ENCODE results near the gene ADCY9.

ADCY9 gene

DNA sequence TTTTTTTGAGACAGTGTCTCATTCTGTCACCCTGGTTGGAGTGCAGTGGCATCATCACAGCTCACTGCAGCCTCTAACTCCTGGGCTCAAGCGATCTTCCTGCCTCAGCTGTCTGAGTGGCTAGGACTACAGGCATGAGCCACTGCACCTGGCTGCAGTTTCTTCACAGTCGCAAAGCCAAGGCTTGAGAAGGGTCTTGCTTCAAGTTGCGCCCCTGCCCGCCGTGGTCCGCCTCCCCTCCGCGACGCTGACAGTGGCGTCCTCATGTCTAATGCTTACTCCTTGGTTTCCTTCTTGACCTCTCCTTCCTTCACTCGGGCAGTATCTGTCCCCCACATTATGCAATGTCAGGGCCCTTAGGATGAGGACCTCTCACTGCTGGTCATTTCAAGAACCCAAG, 112.7 kb downstream of the ADCY9 start:
- no peak for DNase-seq (ENCODE audit: low read depth)

DNA sequence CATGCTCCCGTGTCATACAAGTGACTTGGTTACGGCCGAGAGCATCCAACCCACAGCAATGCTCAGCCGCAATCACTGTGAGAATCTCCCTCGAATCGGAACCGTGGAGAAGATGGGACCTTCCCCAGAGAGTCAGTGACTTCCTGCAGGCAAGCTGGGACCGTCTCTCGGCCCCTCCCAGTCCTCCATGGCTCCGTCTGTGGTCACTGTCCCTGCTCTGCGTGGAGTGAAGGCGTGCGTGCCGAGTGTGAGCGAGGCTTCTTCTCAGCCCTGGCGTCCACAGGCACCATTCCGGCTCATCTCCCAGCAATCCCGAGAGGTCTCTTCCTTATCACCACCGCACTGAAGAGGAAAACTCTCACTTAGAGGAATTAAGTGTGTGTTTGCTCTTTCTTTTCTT, 113.1 kb downstream of the ADCY9 start:
- no peak for DNase-seq (ENCODE audit: low read depth)

DNA sequence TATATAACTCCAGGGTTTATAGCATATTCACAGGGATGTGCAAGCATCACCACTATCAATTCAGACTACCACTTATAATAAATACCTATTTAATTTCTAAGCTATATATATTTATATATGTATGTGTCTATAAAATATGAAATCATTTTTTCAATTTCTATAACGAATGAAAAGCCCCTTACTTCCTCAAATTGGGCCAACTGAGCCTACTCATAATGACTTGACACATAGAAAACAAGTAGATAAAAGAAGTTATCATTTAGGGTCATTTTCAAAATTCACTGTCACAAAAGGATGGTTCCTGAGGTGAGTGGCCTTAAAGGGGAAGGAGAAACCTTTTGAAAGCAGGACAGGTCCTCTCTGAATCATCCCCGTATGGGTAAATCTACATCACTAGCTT, 114.1 kb downstream of the ADCY9 start:
- DNase-seq (ENCODE audit: low read depth): no peak

DNA sequence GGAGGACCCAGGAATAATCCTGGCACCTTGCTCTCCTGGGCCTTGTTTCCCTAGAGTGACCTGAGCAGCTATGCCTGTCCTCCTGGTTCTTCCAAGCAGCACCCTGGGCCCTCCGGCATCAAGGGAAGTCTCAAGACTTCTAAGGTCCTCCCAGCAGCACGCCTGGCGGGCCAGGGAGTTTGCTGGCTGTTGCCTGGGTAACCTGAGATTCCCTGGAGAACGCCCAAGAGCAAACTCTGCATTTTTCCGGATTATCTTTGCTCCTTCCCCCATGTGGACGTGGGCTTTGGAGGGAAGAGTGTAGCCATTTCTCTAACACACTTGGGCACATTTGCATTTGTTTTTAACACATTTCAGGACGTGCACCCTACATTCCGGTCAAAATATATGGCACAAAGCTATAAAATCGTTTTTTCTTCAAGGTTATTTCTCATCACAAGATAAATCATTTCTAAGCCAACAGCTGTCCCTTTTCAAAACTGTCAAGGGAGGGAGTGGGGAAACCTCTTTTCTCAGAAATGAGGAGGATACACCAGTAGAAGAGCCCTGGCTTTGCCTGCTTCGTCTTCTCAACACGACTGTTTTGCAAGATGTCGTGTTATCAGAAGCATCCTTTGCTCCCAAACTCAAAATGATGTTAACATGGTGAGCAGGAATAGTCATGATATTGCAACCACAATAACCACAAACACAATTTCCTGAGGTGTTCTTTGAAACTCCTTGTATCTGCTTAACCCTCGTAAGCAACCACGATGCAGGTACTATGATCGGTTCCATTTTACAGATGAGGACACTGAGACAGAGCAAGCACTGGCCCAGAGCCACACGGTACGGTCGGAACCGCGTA, 116.5 kb downstream of the ADCY9 start:
- no peak for DNase-seq (ENCODE audit: low read depth)

DNA sequence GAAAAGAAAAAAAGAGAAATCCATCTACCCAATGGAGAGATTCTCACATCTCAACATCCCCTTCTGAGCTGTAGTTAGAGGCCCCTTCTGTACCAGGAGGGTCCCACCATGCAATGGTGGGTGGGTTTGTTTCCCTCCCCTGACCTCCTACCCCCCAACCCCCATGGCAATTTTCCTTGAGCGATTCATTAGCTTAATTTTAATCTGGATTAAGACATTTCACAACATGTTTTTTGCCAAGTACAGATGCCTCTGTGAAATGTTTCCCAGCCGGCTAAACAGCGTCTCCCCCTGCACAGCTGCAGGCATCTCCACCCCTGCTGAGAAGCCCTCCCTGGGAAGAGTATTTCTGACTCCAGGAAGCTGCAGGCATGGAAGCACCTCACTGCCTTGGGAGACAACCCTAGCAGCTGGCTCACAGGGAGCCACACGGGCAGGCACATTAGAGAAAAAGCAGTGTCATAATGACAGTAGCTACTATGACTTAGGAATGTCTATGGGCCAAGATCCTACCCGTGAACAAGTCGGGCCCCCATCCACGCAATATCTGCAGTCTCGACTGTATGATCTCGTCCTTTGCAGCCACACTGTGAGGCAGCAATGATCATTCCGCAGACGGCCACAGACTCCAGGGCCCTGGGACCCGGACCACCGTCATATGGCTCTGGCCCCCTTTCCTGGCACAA, 117.3 kb downstream of the ADCY9 start:
- no peak for DNase-seq (ENCODE audit: low read depth)

DNA sequence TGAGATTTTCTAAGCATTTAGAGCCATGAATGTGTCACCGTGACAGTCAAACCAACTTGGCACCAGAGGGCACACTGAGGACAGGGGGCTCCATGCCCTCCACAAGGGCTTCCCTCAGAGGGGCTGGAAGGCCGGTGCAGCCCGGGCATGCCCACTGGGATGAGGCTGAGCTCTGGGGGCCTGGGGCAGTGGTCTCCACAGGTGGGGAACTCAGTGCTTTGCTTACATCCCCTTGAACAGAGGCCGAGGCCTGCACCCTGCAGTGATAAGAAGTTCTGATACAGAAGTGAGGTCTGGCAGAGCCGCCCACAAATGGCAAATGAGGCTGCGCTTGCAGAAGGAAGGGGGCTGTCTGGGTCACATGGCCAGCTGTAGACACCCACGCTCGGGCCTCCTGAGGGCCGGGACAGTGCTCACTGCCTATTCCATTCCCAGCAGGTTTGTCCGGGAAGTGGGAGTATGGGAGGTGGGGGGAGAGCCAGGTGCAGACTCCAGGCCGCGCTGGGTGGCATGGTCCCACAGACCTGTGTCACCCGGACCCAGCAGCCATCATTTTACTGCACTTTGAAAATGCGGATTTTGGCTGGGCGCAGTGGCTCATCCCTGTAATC, 118.9 kb downstream of the ADCY9 start:
- no peak for DNase-seq (ENCODE audit: low read depth)

GRCh38 chr16:3995001-3995400, 121.2 kb downstream of the ADCY9 start:
- no peak for DNase-seq (ENCODE audit: low read depth)

- DNase-seq (ENCODE audit: low read depth): no peak
Observed at GRCh38 chr16:3993052-3993785, 123.0 kb downstream of the ADCY9 start.

DNA sequence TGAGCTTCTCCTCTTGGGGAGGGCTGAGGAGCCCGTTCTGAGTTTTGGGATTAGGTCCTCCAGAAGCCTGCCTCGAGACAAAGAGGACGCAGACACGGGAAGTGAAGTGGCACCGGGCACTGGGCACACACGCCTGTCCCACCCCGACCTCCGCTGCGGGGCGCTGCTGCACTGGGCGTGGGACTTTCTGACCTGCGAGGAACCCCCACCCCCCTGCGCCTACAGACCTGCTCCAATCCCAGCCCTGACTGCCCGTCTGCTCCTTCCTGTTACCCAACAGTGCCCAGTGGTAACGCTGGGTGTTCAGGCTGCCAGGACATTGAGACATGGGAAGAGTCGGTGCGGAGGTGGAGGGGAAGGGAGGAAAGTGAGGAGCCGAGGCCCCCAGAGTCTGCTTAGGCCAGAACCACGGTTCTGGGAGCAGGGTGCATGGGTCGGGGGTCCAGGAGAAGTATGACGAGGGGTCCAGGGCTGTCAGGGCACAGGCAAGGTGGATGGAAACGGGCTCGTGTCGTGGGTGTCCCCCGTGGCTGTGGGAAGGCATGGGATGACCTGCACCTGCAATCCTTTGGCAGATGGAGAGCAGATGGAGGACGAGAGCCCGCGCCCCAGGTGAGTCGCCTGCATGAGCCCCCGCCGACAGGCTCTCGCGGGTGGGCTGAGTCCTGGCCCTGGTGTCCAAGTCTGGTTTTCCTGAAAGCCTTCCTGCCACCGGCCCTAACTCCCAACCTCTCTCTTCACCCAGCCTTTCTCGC, 123.8 kb downstream of the ADCY9 start:
- no peak for DNase-seq (ENCODE audit: low read depth)

DNA sequence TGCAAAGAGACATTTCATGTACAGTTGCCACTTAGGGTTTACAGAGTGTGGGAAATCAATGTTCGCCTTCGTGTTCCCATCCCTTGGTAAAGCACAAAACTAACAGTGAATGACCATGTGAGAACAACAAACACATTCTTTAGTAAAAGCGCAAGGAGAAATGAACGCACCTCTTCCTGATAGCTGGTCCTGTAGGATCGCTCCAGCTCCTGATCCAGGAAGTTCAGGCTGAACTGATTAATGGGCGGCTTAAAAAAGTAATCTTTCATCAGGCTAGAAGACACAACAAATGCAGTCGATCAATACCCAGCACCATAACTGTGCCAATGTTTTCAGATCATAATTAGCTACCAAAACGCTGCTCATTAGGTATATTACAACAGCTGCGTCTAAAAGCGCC, 127.4 kb downstream of the ADCY9 start:
- no peak for DNase-seq (ENCODE audit: low read depth)

- DNase-seq (ENCODE audit: low read depth): no peak
Observed at GRCh38 chr16:3988011-3988410, 128.2 kb downstream of the ADCY9 start.

- DNase-seq (ENCODE audit: low read depth): no peak
Observed at GRCh38 chr16:3987231-3987630, 129.0 kb downstream of the ADCY9 start.

DNA sequence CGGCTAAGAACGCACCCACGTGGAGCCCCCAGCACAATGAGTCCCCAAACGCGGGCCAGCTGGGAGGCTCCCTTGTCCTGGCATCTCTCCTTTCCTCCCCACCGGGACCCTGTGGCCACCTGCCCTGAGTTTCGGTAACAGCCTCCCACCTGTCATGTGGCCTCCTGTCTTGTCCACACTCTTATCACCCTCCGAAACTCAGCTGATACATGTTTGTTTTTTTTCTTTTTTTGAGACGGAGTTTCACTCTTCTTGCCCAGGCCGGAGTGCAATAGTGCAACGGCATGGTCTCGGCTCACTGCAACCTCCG, 130.1 kb downstream of the ADCY9 start:
- no peak for DNase-seq (ENCODE audit: low read depth)

DNA sequence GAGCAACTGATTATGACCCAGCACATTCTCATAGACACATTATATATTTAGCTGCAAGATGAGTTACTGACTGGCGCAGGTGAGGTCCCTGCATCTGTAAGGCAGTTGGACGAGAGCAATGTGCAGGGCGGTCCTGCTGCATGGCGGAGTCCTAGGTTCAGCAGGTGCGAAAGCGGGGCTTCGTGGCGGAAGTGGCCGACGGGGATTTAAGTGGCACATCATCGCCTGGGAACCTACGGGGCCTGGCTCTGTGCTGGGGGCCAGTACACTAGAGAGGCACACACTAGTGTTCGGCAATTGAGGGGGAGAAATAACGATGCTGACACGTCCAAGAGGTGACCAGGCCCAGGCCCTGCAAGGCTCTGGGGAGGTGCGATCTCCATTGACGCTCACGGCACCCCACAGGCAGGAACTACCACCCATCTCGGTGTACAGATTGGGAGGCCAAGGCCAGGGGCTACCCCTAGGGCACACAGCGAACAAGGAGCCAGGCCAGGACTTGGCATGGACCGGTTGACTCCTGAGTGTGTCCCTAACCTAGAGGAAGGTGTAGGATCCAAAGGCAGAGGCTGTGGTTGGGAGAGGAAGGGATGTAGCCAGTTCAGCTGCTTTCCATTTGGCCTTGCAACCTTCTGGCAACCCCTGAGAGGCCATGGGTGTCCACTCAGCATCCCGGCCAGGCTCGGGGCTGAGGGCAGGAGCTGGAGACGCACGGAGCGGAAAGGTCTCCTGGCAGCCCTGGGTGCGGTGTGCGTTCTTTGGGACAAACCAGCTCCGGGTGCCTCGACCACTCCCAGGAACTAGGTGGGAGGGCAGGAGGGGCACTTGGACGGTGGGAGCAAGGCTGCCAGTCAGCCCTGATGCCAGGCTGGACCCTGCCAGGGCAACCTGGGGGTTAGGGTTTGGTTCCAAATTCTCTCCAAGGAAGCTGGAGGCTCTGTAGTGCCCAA, 131.9 kb downstream of the ADCY9 start:
- DNase-seq (ENCODE audit: low read depth): no peak

DNA sequence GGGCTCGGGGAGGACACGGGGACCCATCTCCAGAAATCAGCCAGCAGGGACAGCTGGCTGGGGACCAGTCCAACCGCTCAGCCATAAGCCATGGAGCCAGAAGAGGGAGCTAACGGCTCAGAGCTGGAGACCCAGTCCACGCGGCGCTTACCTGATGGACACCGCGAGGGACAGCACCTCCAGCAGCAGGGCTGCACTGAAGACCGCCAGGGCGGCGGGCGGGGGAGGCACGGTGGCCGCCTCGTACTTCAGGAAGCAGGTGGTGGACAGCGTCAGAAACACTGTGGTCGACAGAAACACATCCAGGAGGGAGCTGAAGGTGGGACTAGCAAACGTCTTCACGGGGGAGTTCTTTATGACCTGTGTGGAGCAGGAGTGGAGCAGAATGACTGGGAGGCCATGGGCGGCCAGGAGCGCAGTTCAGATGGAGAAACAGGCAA, 133.1 kb downstream of the ADCY9 start:
- DNase-seq (ENCODE audit: low read depth): no peak

- no peak for DNase-seq (ENCODE audit: low read depth)
Observed at GRCh38 chr16:3982216-3982615, 134.0 kb downstream of the ADCY9 start.

- no peak for DNase-seq (ENCODE audit: low read depth)
Observed at GRCh38 chr16:3980253-3981111, 135.8 kb downstream of the ADCY9 start.

DNA sequence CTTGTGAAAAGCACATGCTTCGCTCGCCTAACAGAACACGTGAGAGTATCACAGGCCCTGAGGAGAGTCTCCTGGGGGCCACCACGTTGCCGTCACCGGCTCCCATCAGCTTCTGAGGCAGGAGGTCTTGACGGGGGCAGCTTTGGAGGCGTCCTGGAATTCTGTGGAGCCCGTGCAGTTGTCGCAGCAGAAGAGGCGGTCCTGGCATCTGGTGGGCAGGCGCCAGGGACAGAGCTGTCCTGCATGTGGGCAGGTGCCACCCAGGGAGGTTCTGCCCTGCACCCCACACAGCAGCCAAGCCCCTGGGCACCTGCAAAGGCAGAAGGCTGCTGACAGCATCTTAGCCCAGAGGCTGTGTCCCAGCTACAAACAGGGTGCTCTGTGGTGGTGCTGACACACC, 136.7 kb downstream of the ADCY9 start:
- DNase-seq (ENCODE audit: low read depth): no peak

- no peak for DNase-seq (ENCODE audit: low read depth)
Observed at GRCh38 chr16:3979070-3979469, 137.2 kb downstream of the ADCY9 start.

DNA sequence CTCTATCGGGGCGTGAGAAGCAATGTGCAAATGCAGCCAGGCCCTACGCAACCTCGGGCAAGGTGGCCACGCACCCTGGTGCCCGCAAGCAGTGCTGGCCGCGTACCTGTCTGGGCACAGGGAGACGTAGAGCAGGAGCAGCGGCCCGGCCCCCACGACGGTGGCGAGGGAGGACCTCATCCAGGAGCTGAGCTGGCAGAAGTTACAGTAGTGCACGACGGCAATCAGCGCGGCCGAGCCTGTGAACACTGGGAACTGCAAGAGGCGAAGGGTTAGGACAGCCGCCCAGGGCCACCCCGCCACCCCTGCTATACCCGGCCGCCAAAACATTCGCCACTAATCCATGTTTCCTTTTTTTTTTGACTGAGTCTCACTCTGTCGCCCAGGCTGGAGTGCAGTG, 138.9 kb downstream of the ADCY9 start:
- DNase-seq (ENCODE audit: low read depth): no peak
